NCI-H748 (cell line): Measurements from ENCODE around the gene AMBRA1.

Experiments used
- DNase-seq: peaks from one replicate; lab custom pipeline; 2025; ENCODE audit not compliant: unreplicated experiment; lab: John Stamatoyannopoulos, UW

AMBRA1 gene

GRCh38 chr11:46445920-46446771 lies 147.7 kb downstream of the AMBRA1 start:
- DNase-seq = no peak

GRCh38 chr11:46445192-46445919 lies 148.5 kb downstream of the AMBRA1 start:
- DNase-seq = no peak

GRCh38 chr11:46444305-46444704 lies 149.5 kb downstream of the AMBRA1 start:
- DNase-seq = no peak

- peak; percentile 24 for DNase-seq
Measured at GRCh38 chr11:46438211-46438610, 155.6 kb downstream of the AMBRA1 start.

GRCh38 chr11:46437122-46437689 lies 156.6 kb downstream of the AMBRA1 start:
- DNase-seq = no peak

- peak; percentile 34 for DNase-seq
Measured at GRCh38 chr11:46436113-46436512, 157.7 kb downstream of the AMBRA1 start.

- DNase-seq = no peak
Measured at GRCh38 chr11:46435679-46436078, 158.1 kb downstream of the AMBRA1 start.

GRCh38 chr11:46431211-46431610 lies 162.6 kb downstream of the AMBRA1 start:
- no peak for DNase-seq

- no peak for DNase-seq
Measured at GRCh38 chr11:46429717-46430116, 164.1 kb downstream of the AMBRA1 start.

GRCh38 chr11:46427364-46427763 lies 166.5 kb downstream of the AMBRA1 start:
- no peak for DNase-seq

GRCh38 chr11:46426233-46426991 lies 167.4 kb downstream of the AMBRA1 start:
- DNase-seq = no peak

- DNase-seq = no peak
Measured at GRCh38 chr11:46422588-46422987, 171.2 kb downstream of the AMBRA1 start.

GRCh38 chr11:46421257-46421880 lies 172.5 kb downstream of the AMBRA1 start:
- DNase-seq = no peak

- DNase-seq = no peak
Measured at GRCh38 chr11:46420513-46420912, 173.3 kb downstream of the AMBRA1 start.

GRCh38 chr11:46418751-46419150 lies 175.1 kb downstream of the AMBRA1 start:
- no peak for DNase-seq

- no peak for DNase-seq
Measured at GRCh38 chr11:46417711-46418110, 176.1 kb downstream of the AMBRA1 start.

GRCh38 chr11:46414879-46415278 lies 178.9 kb downstream of the AMBRA1 start:
- peak; percentile 61 for DNase-seq

GRCh38 chr11:46414466-46414796 lies 179.4 kb downstream of the AMBRA1 start:
- DNase-seq = peak; percentile 92

- DNase-seq = peak; percentile 59
Measured at GRCh38 chr11:46413760-46414465, 179.9 kb downstream of the AMBRA1 start.

- DNase-seq = no peak
Measured at GRCh38 chr11:46410021-46410420, 183.8 kb downstream of the AMBRA1 start.
